HL-60 (cell line): Measurements from ENCODE around the gene AXL.

Experiments
- DNase-seq, 2 experiments: peaks; one replicate each; pipeline ENCODE4 v3.0.0-alpha.2; 2010 to 2020; ENCODE audit warnings: low read depth in 1 of 2, low spot score in 1 of 2
- H3K27ac ChIP-seq: fragments of 250-450 bp; sonication (Bioruptor Pico); replicated peaks from 2 replicates; pipeline ENCODE4 v1.5.1; 2020; ENCODE audit warnings: mild to moderate bottlenecking, moderate library complexity
- H3K27me3 ChIP-seq: fragments of 250-450 bp; sonication (Bioruptor Pico); 2 replicates; pipeline ENCODE4 v1.5.1; 2021; ENCODE audit warnings: mild to moderate bottlenecking, moderate library complexity; ENCODE audit not compliant: insufficient read depth, poor library complexity, severe bottlenecking
- H3K4me3 ChIP-seq: replicated peaks from 2 replicates; pipeline ENCODE4 v1.5.1; 2011; ENCODE audit warnings: mild to moderate bottlenecking, control low read depth, low read length; ENCODE audit not compliant: insufficient read depth
- GABPA ChIP-seq: IDR thresholded peaks from 2 replicates; pipeline ENCODE4 v1.6.1; 2012; ENCODE audit warnings: low read depth
- POLR2AphosphoS5 ChIP-seq: IDR thresholded peaks from 2 replicates; pipeline ENCODE4 v1.6.1; 2012; ENCODE audit warnings: low read depth
- REST ChIP-seq: IDR thresholded peaks from 2 replicates; pipeline ENCODE4 v1.6.1; 2012; ENCODE audit warnings: low read depth; ENCODE audit not compliant: insufficient replicate concordance
- SPI1 ChIP-seq: IDR thresholded peaks from 2 replicates; pipeline ENCODE4 v1.6.1; 2012; ENCODE audit warnings: low read depth, mild to moderate bottlenecking, borderline replicate concordance
- TF ChIP-seq, protein P1 (sequence below): IDR thresholded peaks from one replicate; pipeline ENCODE4 v1.5.1; 2011; ENCODE audit warnings: low read length, control low read depth, inconsistent platforms; ENCODE audit not compliant: insufficient read depth

Gene AXL

DNA sequence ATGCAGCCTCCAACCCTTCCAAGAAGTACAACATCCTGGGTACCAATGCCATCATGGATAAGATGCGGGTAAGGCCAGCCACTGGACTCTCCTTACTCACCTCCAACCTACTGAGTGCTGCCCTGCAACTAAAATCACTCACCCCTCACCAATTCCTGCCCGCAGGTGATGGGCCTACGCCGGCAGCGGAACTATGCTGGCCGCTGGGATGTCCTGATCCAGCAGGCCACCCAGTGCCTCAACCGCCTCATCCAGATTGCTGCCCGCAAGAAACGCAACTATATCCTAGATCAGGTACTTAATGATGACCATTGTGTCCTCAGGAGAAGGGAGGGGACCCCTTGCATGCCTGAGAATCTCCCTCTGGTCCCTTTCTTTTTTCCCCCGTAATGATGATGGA is 75.4 kb downstream of the AXL start:
- H3K27me3 ChIP-seq: no peaks in the 10 kb centered on the region
- TF ChIP-seq REST (no peak), SPI1 (no peak), POLR2AphosphoS5 (no peak), GABPA (no peak)
- TF ChIP-seq, protein P1, sequence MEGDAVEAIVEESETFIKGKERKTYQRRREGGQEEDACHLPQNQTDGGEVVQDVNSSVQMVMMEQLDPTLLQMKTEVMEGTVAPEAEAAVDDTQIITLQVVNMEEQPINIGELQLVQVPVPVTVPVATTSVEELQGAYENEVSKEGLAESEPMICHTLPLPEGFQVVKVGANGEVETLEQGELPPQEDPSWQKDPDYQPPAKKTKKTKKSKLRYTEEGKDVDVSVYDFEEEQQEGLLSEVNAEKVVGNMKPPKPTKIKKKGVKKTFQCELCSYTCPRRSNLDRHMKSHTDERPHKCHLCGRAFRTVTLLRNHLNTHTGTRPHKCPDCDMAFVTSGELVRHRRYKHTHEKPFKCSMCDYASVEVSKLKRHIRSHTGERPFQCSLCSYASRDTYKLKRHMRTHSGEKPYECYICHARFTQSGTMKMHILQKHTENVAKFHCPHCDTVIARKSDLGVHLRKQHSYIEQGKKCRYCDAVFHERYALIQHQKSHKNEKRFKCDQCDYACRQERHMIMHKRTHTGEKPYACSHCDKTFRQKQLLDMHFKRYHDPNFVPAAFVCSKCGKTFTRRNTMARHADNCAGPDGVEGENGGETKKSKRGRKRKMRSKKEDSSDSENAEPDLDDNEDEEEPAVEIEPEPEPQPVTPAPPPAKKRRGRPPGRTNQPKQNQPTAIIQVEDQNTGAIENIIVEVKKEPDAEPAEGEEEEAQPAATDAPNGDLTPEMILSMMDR: no peak

DNA sequence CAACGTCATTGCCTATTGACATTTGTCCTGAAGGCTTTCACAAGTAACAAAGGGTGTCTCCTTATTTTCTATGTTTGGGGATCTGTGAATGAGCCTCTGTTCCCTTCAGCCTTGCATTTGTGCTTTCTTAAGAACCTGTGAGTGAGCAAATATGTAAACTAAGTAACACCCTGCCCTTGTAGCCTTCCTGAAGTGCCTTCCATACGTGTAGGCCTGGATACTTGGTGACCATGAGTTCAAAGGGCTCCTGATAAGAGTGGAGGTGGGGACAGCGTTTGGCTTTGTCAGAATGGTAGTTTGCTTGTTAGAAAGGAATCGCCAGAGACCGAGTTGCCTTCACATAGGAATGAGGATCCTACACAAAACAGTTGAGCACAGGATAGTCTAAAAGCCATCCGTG is 76.5 kb downstream of the AXL start:
- DNase-seq: no peak
- no peak overlapping the region for H3K27ac ChIP-seq
- H3K27me3 ChIP-seq: no peaks in the 10 kb centered on the region
- no peak overlapping the region for H3K4me3 ChIP-seq
- TF ChIP-seq SPI1: no peak

More for the DNA sequence above, 75.4 kb downstream of the AXL start:
- Histone ChIP-seq H3K4me3 (no peak overlapping the region), H3K27ac (no peak overlapping the region)
- DNase-seq: no peak

DNA sequence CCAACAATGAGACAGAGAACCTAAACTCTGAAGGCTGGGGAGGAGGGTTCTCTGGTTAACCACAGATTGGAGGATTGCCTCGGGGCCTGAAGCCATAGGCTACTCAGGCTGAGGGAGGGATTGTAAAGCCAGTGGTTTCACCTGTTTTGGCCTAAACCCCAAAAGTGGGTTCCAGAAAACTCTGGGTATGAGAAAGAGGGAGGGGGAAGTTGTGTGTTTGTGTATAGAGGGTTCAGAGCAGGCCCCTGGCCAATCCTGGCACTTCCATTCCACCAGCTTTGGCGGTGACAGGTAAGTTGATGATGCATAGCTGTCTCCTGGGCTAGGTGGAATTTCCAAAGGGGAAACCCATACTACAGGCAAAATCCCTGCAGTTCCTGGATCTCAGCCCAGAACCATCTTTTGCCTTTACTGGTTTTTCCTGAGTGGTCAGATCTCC is 77.4 kb downstream of the AXL start:
- TF ChIP-seq SPI1 (no peak), GABPA (no peak), POLR2AphosphoS5 (no peak), REST (no peak)
- TF ChIP-seq, protein P1: no peak
- H3K4me3 ChIP-seq: no peak overlapping the region
- no peak overlapping the region for H3K27ac ChIP-seq
- no peaks in the 10 kb centered on the region for H3K27me3 ChIP-seq
- DNase-seq: no peak

GRCh38 chr19:41297628-41298347 is 78.8 kb downstream of the AXL start:
- peak overlapping the region; percentile 38 for H3K27ac ChIP-seq
- TF ChIP-seq REST (no peak), GABPA (no peak), POLR2AphosphoS5 (no peak)
- TF ChIP-seq, protein P1: no peak
- no peak for DNase-seq
- no peak overlapping the region for H3K4me3 ChIP-seq
- no peaks in the 10 kb centered on the region for H3K27me3 ChIP-seq
